ENCODE data around the gene PCSK6.

GRCh38 chr15:101401286-101401685 lies 88.2 kb downstream of the PCSK6 start:
- TF ChIP-seq POLR2A (IDR thresholded peaks at IDR 0.05; ENCODE audit: low read length) (no peak), GATA1 (IDR thresholded peaks at IDR 0.05; ENCODE audit: low read depth, low read length) (no peak)

Data from erythroblast (primary cell).